HG03575 (cell line): ENCODE measurements around the gene CMBL.
"Not testable (repeated sequence)": the region's sequence is repeated elsewhere in the genome, so short reads cannot be mapped to it uniquely, and the experiment has no call there.

ENCODE experiments used
- ATAC-seq: cut with Tn5 transposase; IDR thresholded peaks from one replicate; pipeline ENCODE4 v1.9.1; 2021; ENCODE audit not compliant: unreplicated experiment, insufficient number of reproducible peaks, low FRiP score; ENCODE audit errors: extremely low read depth

The CMBL gene

GRCh38 chr5:10315201-10315600 lies 7.5 kb upstream of the CMBL start:
- no peak for ATAC-seq

DNA sequence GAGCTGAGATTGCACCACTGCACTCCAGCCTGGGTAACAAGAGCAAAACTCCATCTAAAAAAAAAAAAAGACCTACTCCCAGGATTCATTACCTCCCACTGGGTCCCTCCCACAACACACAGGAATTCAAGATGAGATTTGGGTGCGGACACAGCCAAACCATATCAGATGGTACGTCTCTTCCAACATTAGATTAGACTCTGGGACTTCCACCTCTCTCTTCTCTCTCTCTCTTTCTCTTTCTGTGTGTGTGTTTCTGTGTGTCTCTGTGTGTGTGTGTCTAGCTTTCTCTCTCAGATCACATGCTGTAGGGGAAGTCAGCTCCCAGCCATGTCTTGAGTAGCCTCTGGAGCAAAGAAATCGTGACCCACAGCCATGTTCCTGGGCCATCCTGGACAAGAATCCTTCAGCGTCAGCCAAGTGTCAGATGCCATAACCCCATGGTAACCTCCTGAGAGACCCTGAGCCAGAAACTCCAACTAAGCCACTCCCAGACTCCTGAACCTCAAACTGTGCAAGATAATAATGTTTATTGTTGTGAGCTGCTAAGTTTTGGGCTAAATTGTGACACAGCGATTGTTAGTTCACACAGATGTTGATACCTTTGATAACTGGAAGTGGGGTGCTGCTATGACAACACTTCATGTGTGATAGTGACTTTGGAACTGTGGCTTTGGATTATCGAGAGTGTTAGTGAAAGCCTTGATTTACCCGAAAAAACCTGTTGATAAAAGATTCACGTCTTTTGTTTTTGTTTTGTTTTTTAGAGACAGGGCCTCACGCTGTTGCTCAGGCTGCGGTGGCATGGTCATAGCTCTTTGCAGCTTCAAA lies 4.1 kb upstream of the CMBL start:
- no peak for ATAC-seq

- ATAC-seq = not testable (repeated sequence)
Measured at GRCh38 chr5:10310835-10311570, 3.3 kb upstream of the CMBL start.

DNA sequence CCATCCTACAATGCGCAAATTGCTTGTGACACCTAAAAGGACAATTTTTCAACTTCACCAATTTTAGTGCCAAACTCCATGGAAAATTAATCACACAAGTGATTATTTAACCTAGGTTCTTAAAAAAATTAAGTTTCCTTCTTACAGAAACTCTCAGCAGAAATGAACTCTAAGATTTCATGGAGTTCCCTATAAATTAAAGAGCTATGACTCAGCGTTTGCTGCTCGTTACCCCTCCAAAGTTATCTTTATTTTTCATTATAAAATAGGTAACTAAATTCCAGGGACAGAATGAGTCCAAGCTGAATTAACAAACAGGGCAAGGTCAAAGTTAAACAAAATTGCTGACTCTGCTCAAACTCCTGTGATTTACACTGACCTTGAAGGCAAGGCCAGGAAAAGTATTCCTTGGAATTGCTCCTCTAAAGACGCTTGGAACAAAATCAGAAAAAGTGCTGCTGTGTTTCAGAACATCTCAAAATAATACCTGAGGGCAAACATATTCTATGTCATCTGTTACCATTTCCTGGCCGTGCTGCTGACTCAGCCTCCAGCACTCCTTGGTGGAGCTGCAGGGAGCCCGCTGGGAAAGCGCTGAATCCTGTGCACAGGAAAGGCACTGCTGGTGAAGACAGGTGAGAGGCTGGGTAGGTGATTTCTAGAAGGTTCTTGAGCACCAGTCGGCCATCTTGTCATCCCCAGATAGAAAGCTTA lies 2.5 kb upstream of the CMBL start:
- ATAC-seq = no peak

- ATAC-seq = no peak
Measured at GRCh38 chr5:10308844-10309243, 1.1 kb upstream of the CMBL start.

DNA sequence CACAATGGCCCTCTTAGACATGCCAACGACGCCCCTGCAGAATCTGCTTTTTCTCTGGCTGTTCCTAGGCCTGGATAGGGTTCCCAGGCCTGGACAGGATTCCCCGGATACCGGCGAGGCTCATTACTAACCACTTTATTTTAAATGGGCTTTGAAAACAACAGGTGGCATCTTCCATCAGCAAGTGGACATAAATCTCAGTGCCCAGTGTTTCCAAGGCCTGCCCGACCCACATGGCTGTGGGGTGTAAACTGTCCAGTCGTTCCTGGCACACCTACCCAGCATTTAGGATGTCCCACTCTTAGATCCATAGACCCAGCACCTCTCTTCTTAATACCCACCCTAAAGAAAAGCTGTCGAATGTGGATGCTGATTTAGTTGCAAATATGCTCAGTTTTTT lies 896 bp downstream of the CMBL start:
- ATAC-seq = no peak

GRCh38 chr5:10306114-10306513 lies 1.6 kb downstream of the CMBL start:
- no peak for ATAC-seq

GRCh38 chr5:10304932-10305331 lies 2.8 kb downstream of the CMBL start:
- no peak for ATAC-seq

DNA sequence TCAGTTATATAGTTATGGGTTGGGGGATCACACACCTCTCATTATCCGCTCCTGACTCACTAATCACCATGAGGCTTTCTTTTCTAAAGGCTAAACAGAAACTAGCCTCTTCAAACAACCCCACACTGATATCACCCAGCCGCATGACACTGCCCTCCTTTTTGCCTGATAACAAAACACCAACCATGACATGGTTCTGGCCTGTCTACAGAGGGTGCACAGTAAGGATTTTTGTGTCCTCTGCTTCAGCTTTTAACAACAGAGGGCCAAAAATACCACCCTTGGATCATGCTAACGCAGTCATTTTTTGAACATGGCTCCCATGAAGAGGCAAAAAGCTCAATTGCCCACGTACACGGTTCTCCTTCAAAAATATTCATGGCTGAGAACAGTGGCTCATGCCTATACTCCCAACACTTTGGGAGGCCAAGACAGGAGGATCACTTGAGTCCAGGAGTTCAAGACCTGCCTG lies 4.0 kb downstream of the CMBL start:
- ATAC-seq = no peak

GRCh38 chr5:10303201-10303600 lies 4.5 kb downstream of the CMBL start:
- no peak for ATAC-seq

GRCh38 chr5:10301842-10302610 lies 5.7 kb downstream of the CMBL start:
- ATAC-seq = no peak

- no peak for ATAC-seq
Measured at GRCh38 chr5:10301266-10301665, 6.4 kb downstream of the CMBL start.

DNA sequence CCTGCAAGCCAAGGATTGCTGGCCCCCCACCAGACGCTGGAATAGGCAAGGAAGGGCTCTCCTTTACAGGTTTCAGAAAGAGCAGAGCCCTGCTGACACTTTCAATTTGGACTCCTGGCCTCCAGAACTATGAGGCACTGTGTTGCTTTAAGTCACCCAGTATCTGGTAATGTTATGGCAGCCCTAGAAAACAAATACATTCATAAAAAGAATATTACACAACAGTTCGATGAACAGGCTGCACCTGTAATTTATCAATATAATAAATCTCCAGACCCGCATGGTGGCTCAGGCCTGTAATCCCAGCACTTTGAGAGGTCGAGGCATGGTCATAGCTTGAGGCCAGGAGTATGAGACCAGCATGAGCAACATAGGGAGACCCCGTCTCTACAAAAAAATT lies 7.5 kb downstream of the CMBL start:
- ATAC-seq = no peak

DNA sequence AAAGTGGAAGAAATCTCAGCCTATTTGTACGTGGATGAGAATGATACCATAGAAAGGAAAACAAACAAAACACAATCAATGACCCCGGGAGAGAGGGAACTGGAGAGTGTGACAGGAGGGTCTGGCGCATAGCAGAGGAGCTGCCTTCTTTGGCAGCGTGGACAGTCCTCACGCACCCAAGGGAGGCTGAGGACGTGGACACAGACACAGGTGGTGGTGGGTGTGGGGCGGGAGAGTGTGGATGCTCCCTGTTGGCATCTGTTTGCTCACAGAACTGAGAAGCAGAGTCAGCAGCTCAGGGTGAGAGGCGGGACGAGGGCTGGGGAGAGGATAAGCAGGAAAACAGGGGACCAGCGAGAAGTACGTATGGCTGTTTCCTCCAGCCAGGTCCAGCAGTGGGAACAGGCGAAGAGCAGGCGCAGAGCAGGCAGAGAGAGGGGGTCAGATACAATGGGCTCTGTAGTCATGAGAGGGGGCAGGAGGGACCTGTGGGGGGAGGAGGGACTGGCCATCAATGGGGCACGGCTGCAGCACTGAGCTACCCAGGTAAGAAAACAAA lies 10.0 kb downstream of the CMBL start:
- ATAC-seq = no peak

GRCh38 chr5:10295619-10296326 lies 11.9 kb downstream of the CMBL start:
- no peak for ATAC-seq

GRCh38 chr5:10293907-10294662 lies 13.6 kb downstream of the CMBL start:
- ATAC-seq = no peak

DNA sequence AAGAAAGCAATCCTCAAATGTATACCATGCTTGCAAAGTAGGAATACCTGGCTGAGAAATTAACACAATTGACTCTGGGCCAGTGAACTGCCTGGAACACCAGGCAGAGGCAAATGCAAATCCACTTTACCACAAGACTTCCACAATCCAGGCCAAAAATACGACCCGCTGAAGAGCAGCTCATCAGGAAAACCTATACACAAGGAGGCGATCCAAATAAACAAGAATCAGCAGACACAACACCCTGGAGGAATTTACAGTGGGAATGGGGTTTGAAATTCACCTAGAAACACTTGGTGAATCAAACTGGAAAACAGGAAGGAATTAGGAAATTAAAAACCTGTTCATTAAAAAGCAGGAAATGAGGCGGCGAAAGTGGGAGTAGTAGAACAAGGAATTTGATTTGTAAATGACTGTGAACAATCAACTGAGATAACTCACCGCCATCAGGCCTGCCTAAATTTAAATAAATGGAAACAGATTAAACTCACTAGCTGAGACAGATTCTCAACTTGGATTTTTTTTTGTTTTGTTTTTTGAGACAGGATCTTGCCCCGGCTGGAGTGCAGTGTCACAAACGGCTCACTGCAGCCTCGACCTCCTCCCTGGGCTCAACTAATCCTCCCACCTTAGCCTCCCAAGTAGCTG lies 15.9 kb downstream of the CMBL start:
- ATAC-seq = no peak
